ENCODE results near the gene LRRC71. TPM values are rescaled to one million over a fixed set of nuclear protein-coding genes. Genes with fewer than 3 reads are reported as not detected.

LRRC71 gene
- total RNA-seq, 1 experiment from 2014 or later: not detected

DNA sequence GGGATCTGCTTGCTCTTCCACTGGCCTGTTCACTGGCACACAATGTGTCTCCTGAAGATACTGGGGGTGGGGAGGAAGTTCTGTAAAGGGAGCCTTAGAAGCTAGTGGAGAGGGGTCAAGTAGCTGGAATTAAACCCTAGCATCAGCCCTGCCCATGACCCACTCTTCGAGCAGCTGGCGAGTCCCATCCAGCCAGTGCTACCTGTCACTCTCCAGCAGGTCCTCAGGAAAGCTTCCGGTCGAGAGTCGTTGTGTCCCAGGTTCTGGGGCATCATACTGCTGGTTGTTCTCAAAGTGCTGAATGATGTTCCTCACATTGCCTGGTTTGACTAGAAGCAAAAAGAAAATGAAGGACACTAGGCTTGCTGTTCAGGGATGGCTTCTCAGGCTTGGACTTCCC is 30.9 kb downstream of the LRRC71 start:
- H3K36me3 Mint-ChIP-seq (ENCODE audit: insufficient read depth, unreplicated experiment): peaks cover 3% of the 10 kb centered on the region
- no peak for DNase-seq
- TF ChIP-seq, protein P1, sequence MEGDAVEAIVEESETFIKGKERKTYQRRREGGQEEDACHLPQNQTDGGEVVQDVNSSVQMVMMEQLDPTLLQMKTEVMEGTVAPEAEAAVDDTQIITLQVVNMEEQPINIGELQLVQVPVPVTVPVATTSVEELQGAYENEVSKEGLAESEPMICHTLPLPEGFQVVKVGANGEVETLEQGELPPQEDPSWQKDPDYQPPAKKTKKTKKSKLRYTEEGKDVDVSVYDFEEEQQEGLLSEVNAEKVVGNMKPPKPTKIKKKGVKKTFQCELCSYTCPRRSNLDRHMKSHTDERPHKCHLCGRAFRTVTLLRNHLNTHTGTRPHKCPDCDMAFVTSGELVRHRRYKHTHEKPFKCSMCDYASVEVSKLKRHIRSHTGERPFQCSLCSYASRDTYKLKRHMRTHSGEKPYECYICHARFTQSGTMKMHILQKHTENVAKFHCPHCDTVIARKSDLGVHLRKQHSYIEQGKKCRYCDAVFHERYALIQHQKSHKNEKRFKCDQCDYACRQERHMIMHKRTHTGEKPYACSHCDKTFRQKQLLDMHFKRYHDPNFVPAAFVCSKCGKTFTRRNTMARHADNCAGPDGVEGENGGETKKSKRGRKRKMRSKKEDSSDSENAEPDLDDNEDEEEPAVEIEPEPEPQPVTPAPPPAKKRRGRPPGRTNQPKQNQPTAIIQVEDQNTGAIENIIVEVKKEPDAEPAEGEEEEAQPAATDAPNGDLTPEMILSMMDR (IDR thresholded peaks at IDR 0.05; ENCODE audit: unreplicated experiment): no peak
- intact Hi-C loops (cut with micrococcal nuclease; ENCODE audit: unreplicated experiment): no loop called here
- H3K4me3 Mint-ChIP-seq (ENCODE audit: low read depth, unreplicated experiment): no peak overlapping the region
- no peaks in the 10 kb centered on the region for H3K9me3 Mint-ChIP-seq (ENCODE audit: low read depth, unreplicated experiment)
- CTCF ChIA-PET: no interaction called here
- no TSS peak for BruUV-seq (replicated peaks)
- H3K4me1 Mint-ChIP-seq (ENCODE audit: low read depth, unreplicated experiment): peaks cover 3% of the 10 kb centered on the region
- no peaks in the 10 kb centered on the region for H3K27me3 Mint-ChIP-seq (ENCODE audit: unreplicated experiment)
- H3K27ac Mint-ChIP-seq (ENCODE audit: unreplicated experiment): no peak overlapping the region

DNA sequence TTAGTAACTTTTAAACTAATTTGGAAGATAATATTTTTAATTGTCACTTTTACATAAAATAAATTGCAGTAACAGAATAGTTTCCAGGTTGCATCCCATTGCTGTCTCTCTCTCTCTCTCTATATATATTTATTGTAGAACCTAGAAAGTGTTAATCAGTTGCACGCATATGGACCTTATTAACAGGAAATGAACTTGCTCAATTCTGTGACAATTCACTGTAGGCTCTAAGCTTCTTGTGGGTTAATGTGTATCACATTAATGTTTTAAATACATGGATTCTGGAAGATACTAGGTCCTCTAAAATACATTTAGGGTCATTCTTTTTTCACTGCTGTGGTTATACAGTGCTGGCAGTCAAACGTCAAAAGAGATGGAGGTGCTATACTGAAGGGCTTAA is 33.1 kb downstream of the LRRC71 start:
- no peaks in the 10 kb centered on the region for H3K9me3 Mint-ChIP-seq (ENCODE audit: low read depth, unreplicated experiment)
- TF ChIP-seq, protein P1 (IDR thresholded peaks at IDR 0.05; ENCODE audit: unreplicated experiment): no peak
- no peak for DNase-seq
- CTCF ChIA-PET: no interaction called here
- H3K4me3 Mint-ChIP-seq (ENCODE audit: low read depth, unreplicated experiment): no peak overlapping the region
- H3K27ac Mint-ChIP-seq (ENCODE audit: unreplicated experiment): no peak overlapping the region
- H3K4me1 Mint-ChIP-seq (ENCODE audit: low read depth, unreplicated experiment): peaks cover 9% of the 10 kb centered on the region
- H3K27me3 Mint-ChIP-seq (ENCODE audit: unreplicated experiment): no peaks in the 10 kb centered on the region
- intact Hi-C loops (cut with micrococcal nuclease; ENCODE audit: unreplicated experiment): no loop called here
- H3K36me3 Mint-ChIP-seq (ENCODE audit: insufficient read depth, unreplicated experiment): peaks cover 21% of the 10 kb centered on the region
- no TSS peak for BruUV-seq (replicated peaks)

DNA sequence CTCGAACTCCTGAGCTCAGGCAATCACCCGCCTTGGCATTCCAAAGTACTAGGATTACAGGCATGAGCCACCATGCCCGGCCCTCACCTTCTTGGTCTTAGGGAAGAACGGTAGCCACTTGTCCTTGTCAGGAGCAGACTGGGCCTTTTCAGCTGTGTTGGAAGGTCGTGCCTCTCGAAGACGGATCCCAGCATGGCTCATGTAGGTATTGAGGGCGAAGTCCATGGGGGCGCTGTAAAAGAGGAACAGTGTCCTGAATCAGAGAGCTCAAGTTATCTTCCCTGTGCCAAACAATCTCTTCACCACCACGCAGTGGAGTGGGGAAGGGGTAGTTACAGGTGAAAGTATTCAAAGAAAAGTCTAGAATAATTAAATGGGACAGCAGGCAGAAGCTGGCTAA is 35.9 kb downstream of the LRRC71 start:
- CTCF ChIA-PET: interaction anchor here (0.6 to 2.4 kb wide), 3 partner anchors 29 to 559 kb away, joined by 3 to 8 read pairs (median 3); no protein-coding TSS in a partner anchor
- no peak for DNase-seq
- H3K9me3 Mint-ChIP-seq (ENCODE audit: low read depth, unreplicated experiment): no peaks in the 10 kb centered on the region
- H3K27me3 Mint-ChIP-seq (ENCODE audit: unreplicated experiment): no peaks in the 10 kb centered on the region
- TF ChIP-seq, protein P1 (IDR thresholded peaks at IDR 0.05; ENCODE audit: unreplicated experiment): no peak
- no peak overlapping the region for H3K27ac Mint-ChIP-seq (ENCODE audit: unreplicated experiment)
- intact Hi-C loops (cut with micrococcal nuclease; ENCODE audit: unreplicated experiment): no loop called here
- peaks cover 11% of the 10 kb centered on the region for H3K4me1 Mint-ChIP-seq (ENCODE audit: low read depth, unreplicated experiment)
- peaks cover 23% of the 10 kb centered on the region for H3K36me3 Mint-ChIP-seq (ENCODE audit: insufficient read depth, unreplicated experiment)
- no TSS peak for BruUV-seq (replicated peaks)
- no peak overlapping the region for H3K4me3 Mint-ChIP-seq (ENCODE audit: low read depth, unreplicated experiment)

DNA sequence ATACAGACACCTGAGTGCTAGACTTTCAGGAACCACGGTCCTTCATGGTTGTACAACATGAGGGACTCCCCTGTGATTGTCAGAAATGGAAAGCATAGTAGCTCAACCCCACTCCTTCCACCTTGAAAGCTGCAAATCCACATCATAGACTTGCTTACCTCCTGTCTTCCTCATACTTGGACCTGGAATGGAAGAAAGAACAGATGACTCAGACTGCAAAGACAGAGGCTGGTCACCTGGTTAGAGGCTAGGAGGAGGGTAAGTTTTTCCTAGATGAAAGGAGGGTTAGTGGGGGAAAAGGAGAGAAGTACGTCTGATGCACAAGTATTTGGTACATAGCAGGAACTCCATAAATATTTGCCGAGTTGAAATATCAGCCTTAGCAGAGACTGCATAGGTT is 37.2 kb downstream of the LRRC71 start:
- intact Hi-C loops (cut with micrococcal nuclease; ENCODE audit: unreplicated experiment): no loop called here
- CTCF ChIA-PET: interaction anchor here (1.6 to 2.4 kb wide), 2 partner anchors 9 to 30 kb away, joined by 4 to 8 read pairs; no protein-coding TSS in a partner anchor
- Mint-ChIP-seq H3K36me3 (ENCODE audit: insufficient read depth, unreplicated experiment) (peaks cover 23% of the 10 kb centered on the region), H3K4me3 (ENCODE audit: low read depth, unreplicated experiment) (no peak overlapping the region), H3K4me1 (ENCODE audit: low read depth, unreplicated experiment) (peaks cover 11% of the 10 kb centered on the region), H3K9me3 (ENCODE audit: low read depth, unreplicated experiment) (no peaks in the 10 kb centered on the region), H3K27ac (ENCODE audit: unreplicated experiment) (no peak overlapping the region), H3K27me3 (ENCODE audit: unreplicated experiment) (no peaks in the 10 kb centered on the region)
- BruUV-seq (replicated peaks): no TSS peak
- no peak for DNase-seq
- TF ChIP-seq, protein P1 (IDR thresholded peaks at IDR 0.05; ENCODE audit: unreplicated experiment): no peak

Data from Calu3 (cell line).